Transverse colon (tissue), 4 donors: Measurements from ENCODE around the gene PNPO. TPM values are rescaled to one million over a fixed set of nuclear protein-coding genes. Genes with fewer than 3 reads are reported as not detected.
A peak's percentile ranks its signal among the peaks of the same experiment; 100 is the strongest.
"Not testable (repeated sequence)": the region's sequence is repeated elsewhere in the genome, so short reads cannot be mapped to it uniquely, and the experiment has no call there.

Source experiments
- DNase-seq: peaks from one replicate; pipeline ENCODE4 v3.0.0-alpha.2; 2019
- H3K27ac ChIP-seq, 4 donors: fragments of 200-600 bp; sonication (generic); 2 replicates each; pipeline ENCODE4 v1.5.1; 2016 to 2018; ENCODE audit warnings: inconsistent platforms in 4 of 4
- H3K27me3 ChIP-seq: fragments of 200-600 bp; sonication (generic); 2 replicates; pipeline ENCODE4 v1.5.1; 2017; ENCODE audit warnings: inconsistent platforms
- H3K36me3 ChIP-seq, 4 donors: fragments of 200-600 bp; sonication (generic); 2 replicates each; pipeline ENCODE4 v1.5.1; 2017 to 2019; ENCODE audit warnings: inconsistent platforms in 4 of 4
- H3K4me1 ChIP-seq, 4 donors: fragments of 200-600 bp; sonication (generic); 2 replicates each; pipeline ENCODE4 v1.5.1; 2017 to 2020; ENCODE audit warnings: inconsistent platforms in 4 of 4
- H3K4me3 ChIP-seq, 4 donors: fragments of 200-600 bp; sonication (generic); 1 replicate in 1 of 4; 2 replicates in 3 of 4; pipeline versions ENCODE4 v1.5.1 to v1.6.1; 2017 to 2019; ENCODE audit warnings: inconsistent platforms in 4 of 4
- H3K9me3 ChIP-seq, 2 donors: fragments of 200-600 bp; sonication (generic); 2 replicates each; pipeline ENCODE4 v1.5.1; 2017 to 2019; ENCODE audit warnings: inconsistent platforms in 2 of 2
- EP300 ChIP-seq: sonication (generic); formaldehyde crosslinking; IDR thresholded peaks from one replicate; pipeline ENCODE4 v1.6.1; 2017; ENCODE audit warnings: antibody characterized with exemption, low read depth
- POLR2A ChIP-seq: fragments of 450-650 bp; IDR thresholded peaks from one replicate; pipeline ENCODE4 v1.6.1; 2016; ENCODE audit warnings: antibody characterized with exemption, mild to moderate bottlenecking, moderate library complexity
- POLR2AphosphoS5 ChIP-seq, 3 donors: sonication (generic); formaldehyde crosslinking; IDR thresholded peaks; one replicate each; pipeline ENCODE4 v1.6.1; 2016; ENCODE audit warnings: antibody characterized with exemption in 3 of 3
- WGBS, 2 donors: methylation state at CpG; one replicate each; pipeline ENCODE4 v1.1.5; 2018; ENCODE audit warnings: low coverage in 1 of 2; 5-methylcytosine and 5-hydroxymethylcytosine counted together
- in situ Hi-C, 4 donors: fragments of 200-750 bp; cut with MboI; loops; one replicate each; pipeline versions ENCODE4 v1.15.0 to v1.15.1; 2017; ENCODE audit warnings: low sequenced_read_pairs in 3 of 4, low pct_ligation_motif_present in 1 of 4, low pct_unique_long_range_greater_than_20kb in 1 of 4
- intact Hi-C: fragments of 100-400 bp; cut with DNase I; formaldehyde crosslinking; loops from one replicate; pipeline ENCODE4 v1.15.1; 2023; ENCODE audit warnings: low total_unique reads
- total RNA-seq, 4 donors: library from RNA; depleted of rRNA; stranded (reverse); fragments of >200 nt; gene quantifications; one replicate each; pipeline ENCODE4 v1.1.0, GENCODE V29; 2016
- TF ChIP-seq, protein P1 (sequence below), 5 experiments: fragments of 200-600 bp in 3 of 5; fragments of 450-650 bp in 2 of 5; sonication (generic) in 3 of 5; IDR thresholded peaks; 1 replicate in 2 of 5; 2 replicates in 3 of 5; pipeline ENCODE4 v1.5.1; 2016 to 2017; ENCODE audit warnings: antibody characterized with exemption in 5 of 5, inconsistent platforms in 3 of 5, mild to moderate bottlenecking in 2 of 5, moderate library complexity in 1 of 5

The PNPO gene
- total RNA-seq, 4 donors from 2014 or later = 7.4 to 83.8 (median 31.6) TPM

DNA sequence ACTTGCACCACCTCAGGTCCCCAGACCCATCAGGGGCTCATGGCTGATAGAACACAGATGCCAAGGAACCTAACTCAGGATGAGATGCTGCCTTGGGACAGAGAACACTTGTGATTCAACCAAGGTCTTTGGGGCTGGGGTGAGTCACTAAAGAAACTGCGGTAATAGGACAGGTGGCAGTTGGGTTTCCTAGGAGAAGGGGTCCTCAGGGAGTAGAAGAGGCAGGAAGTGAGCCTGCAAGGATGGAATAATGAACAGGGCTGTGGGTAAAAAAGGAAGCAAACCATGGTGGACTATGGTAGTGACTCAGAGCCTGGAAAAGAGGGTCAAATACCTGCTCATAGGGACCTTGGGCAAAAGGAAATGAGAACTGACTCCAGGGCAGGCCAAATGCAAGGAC lies 6.5 kb upstream of the PNPO start:
- no peaks in the 10 kb centered on the region for H3K27me3 ChIP-seq
- no peak overlapping the region for H3K27ac ChIP-seq
- no peak for TF ChIP-seq EP300
- TF ChIP-seq POLR2A = no peak
- TF ChIP-seq, protein P1, sequence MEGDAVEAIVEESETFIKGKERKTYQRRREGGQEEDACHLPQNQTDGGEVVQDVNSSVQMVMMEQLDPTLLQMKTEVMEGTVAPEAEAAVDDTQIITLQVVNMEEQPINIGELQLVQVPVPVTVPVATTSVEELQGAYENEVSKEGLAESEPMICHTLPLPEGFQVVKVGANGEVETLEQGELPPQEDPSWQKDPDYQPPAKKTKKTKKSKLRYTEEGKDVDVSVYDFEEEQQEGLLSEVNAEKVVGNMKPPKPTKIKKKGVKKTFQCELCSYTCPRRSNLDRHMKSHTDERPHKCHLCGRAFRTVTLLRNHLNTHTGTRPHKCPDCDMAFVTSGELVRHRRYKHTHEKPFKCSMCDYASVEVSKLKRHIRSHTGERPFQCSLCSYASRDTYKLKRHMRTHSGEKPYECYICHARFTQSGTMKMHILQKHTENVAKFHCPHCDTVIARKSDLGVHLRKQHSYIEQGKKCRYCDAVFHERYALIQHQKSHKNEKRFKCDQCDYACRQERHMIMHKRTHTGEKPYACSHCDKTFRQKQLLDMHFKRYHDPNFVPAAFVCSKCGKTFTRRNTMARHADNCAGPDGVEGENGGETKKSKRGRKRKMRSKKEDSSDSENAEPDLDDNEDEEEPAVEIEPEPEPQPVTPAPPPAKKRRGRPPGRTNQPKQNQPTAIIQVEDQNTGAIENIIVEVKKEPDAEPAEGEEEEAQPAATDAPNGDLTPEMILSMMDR (IDR thresholded peaks at IDR 0.05) = no peak
- TF ChIP-seq POLR2AphosphoS5 (IDR thresholded peaks at IDR 0.05) = no peak
- in situ Hi-C loops (no loop called here), intact Hi-C loops (no loop called here)
- DNase-seq = no peak
- H3K4me1 ChIP-seq = no peaks in the 10 kb centered on the region
- H3K4me3 ChIP-seq = no peak overlapping the region
- WGBS, 2 donors = 100% methylated on average over 1 of the region's 1 CpG; no CpG with 5 or more reads in 1 of the 2 donors
- no peaks in the 10 kb centered on the region for H3K36me3 ChIP-seq
- H3K9me3 ChIP-seq = no peaks in the 10 kb centered on the region

DNA sequence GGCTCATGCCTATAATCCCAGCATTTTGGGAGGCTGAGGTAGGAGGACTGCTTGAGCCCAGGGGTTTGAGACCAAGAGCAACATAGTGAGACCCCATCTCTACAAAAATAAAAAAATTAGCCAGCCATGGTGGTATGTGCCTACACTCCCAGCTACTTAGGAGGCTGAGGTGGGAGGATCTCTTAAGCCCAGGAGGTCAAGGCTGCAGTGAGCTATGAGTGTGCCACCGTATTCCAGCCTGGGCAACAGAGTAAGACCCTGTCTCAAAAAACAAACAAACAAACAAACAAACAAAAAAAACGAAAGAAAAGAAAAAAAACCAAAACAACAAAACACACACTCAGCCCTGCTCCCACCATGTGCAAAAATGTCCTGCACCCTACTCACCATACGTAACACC lies 5.9 kb upstream of the PNPO start:
- H3K4me3 ChIP-seq, intact Hi-C loops, in situ Hi-C loops, H3K27me3 ChIP-seq, H3K36me3 ChIP-seq, H3K27ac ChIP-seq, H3K4me1 ChIP-seq, DNase-seq, H3K9me3 ChIP-seq: not testable (repeated sequence)
- 62 to 72% methylated on average over 2 to 3 of the region's 3 CpGs for WGBS, 2 donors

DNA sequence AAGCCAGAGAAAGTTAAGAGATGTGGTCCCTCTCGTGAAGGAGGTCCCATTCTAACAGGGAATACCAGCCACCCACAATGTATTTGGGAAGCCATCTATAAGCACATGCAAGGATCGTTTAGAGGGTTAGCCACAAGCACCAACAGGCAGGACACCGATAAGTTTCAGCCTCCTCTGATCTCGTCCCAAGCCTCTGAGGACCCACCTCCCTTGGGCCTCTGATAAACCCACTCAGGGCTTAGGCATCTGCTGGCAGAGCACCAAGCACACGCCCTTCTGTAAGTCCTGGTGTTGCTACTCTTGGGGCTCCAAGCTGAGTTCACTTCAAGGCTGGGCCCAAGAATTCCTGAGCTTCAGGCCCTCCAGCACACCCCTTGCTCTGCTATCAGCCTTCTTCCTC lies 5.4 kb upstream of the PNPO start:
- peaks cover 0 to 7% (median 2%) of the 10 kb centered on the region in 4 donors for H3K4me1 ChIP-seq
- no peak for DNase-seq
- no peaks in the 10 kb centered on the region for H3K36me3 ChIP-seq
- TF ChIP-seq POLR2A (no peak), POLR2AphosphoS5 (IDR thresholded peaks at IDR 0.05) (no peak), EP300 (no peak)
- TF ChIP-seq, protein P1 (IDR thresholded peaks at IDR 0.05) = no peak
- H3K9me3 ChIP-seq = no peaks in the 10 kb centered on the region
- WGBS, 2 donors = 71 to 78% methylated on average over 1 to 5 of the region's 5 CpGs
- intact Hi-C loops (no loop called here), in situ Hi-C loops (no loop called here)
- H3K27ac ChIP-seq = no peak overlapping the region
- H3K4me3 ChIP-seq = no peak overlapping the region
- H3K27me3 ChIP-seq = no peaks in the 10 kb centered on the region

DNA sequence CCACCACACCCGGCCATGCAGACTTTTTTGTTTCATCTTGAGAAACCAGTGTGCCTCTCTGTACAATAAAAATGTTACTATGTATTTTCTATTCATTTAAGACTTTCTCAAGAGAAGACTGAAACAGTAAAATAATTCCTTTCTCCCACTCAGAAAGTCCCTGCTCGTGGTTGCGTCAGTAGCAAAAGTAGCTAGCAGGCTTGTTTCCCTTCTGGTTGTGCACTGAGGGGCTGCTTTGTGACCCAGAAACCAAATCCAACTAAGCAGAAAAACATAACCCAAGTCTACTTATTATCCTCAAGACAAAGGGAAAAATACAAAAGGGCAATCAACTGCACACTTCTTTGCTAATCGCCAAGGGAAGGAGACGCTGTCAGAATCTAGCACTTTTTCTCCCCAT lies 3.4 kb upstream of the PNPO start:
- in situ Hi-C loops = no loop called here
- Histone ChIP-seq H3K27me3 (no peaks in the 10 kb centered on the region), H3K9me3 (no peaks in the 10 kb centered on the region), H3K27ac (no peak overlapping the region), H3K4me3 (no peak overlapping the region), H3K4me1 (peaks cover 4 to 20% (median 13%) of the 10 kb centered on the region in 4 donors), H3K36me3 (no peaks in the 10 kb centered on the region)
- no peak for DNase-seq
- intact Hi-C loops = no loop called here
- TF ChIP-seq, protein P1 (IDR thresholded peaks at IDR 0.05) = no peak
- TF ChIP-seq POLR2A = no peak
- no peak for TF ChIP-seq EP300
- no peak for TF ChIP-seq POLR2AphosphoS5 (IDR thresholded peaks at IDR 0.05)
- 75 to 78% methylated on average over 3 to 5 of the region's 5 CpGs for WGBS, 2 donors

DNA sequence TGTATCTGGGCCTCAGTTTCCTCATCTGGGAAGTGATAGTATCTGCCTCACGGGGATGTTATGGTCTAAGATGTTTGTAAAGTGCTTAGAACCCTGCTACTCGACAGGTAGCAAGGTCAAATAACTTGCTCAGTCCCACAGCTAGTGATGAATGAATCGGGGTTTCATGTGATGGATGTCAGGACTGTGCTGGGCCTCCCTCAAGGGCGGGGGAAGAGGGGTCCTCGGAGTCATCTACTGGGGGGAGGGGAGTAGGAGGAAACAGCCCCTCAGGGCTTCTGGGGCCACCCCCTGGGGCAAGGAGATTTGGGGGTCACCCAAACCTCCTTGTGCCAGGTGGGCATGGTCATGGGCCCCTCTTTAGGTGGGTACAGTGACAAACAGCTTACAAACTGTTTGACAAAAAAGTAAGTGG lies 732 bp downstream of the PNPO start:
- in situ Hi-C loops = no loop called here
- no peaks in the 10 kb centered on the region for H3K9me3 ChIP-seq
- H3K27ac ChIP-seq = peak overlapping the region; percentile 80 to 88 (median 82)
- WGBS, 2 donors = 0 to 2% methylated on average over 1 to 5 of the region's 5 CpGs
- no peaks in the 10 kb centered on the region for H3K27me3 ChIP-seq
- no peaks in the 10 kb centered on the region for H3K36me3 ChIP-seq
- peak overlapping the region; percentile 59 to 67 (median 65) for H3K4me3 ChIP-seq
- peaks cover 4 to 55% (median 24%) of the 10 kb centered on the region in 4 donors for H3K4me1 ChIP-seq
- DNase-seq = no peak
- TF ChIP-seq POLR2A (no peak), EP300 (no peak), POLR2AphosphoS5 (IDR thresholded peaks at IDR 0.05) (no peak)
- TF ChIP-seq, protein P1 (IDR thresholded peaks at IDR 0.05) = no peak
- intact Hi-C loops = loop anchor here (10.0 kb wide), 1 partner anchor 97 kb away; the partner anchor contains the start of gene SCRN2
